NK-92 (cell line): ENCODE results near the gene GLYAT.
"Not testable (repeated sequence)": the region's sequence is repeated elsewhere in the genome, so short reads cannot be mapped to it uniquely, and the experiment has no call there.

ENCODE experiments used
- DNase-seq: peaks from one replicate; lab custom pipeline; 2025; ENCODE audit not compliant: unreplicated experiment; lab: John Stamatoyannopoulos, UW

The GLYAT gene

DNA sequence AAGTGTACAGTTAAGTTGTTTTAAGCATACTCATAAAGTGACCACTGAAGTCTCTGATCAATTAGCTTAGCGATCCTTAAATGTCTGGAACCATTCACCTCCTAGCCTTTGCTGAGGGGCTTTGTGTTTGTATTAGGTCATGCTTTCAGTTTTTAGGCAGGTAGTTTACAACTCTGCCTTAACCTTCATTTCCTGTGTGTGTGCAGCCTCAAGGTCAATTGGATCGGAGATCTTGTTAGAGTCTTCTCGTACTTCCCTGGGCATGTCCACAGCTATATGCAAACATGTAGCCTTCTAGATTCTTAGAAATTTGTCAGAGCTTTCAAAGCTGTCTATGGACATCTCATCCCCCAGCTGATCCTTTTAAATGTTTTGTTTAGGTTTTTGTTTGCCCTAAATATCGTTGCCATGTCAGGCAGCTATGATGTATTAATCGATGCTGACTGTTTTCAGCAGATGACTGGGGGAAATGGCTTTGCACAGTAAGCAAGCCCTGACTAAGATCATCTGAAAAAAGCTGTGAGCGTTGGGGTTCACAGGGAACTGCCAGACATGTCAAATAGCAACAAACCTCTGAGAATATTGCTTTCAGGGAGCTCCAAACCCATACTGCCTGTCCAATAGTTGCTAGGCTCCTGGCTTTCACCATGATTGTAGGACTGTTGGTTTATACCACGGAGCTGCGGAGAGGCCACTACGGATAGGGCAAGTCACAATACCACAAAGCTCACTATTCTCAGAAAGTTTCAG lies 45.6 kb downstream of the GLYAT start:
- no peak for DNase-seq

- not testable (repeated sequence) for DNase-seq
These were observed 49.1 kb downstream of the GLYAT start for GRCh38 chr11:58682660-58683059.

DNA sequence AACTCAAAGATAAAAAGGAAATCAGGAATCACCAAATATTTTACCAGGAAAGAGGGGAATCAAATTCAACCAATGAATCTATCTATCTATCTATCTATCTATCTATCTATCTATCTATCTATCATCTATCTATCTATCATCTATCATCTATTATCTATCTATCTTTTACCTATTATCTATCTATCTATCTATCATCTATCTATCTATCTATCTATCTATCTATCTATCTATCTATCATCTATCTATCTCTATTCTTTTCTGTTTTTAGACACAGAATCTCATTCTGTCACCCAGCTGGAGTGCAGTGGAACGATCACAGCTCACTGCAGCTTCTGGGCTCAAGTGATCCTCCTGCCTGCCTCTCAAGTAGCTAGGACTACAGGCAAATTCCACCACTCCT lies 54.2 kb downstream of the GLYAT start:
- DNase-seq = not testable (repeated sequence)

- no peak for DNase-seq
These were observed 55.1 kb downstream of the GLYAT start for GRCh38 chr11:58676563-58677135.

GRCh38 chr11:58675334-58676155 lies 56.2 kb downstream of the GLYAT start:
- no peak for DNase-seq

- DNase-seq = no peak
These were observed 57.1 kb downstream of the GLYAT start for GRCh38 chr11:58674609-58675008.

- no peak for DNase-seq
These were observed 59.6 kb downstream of the GLYAT start for GRCh38 chr11:58671983-58672633.

- DNase-seq = no peak
These were observed 71.7 kb downstream of the GLYAT start for GRCh38 chr11:58659910-58660570.

DNA sequence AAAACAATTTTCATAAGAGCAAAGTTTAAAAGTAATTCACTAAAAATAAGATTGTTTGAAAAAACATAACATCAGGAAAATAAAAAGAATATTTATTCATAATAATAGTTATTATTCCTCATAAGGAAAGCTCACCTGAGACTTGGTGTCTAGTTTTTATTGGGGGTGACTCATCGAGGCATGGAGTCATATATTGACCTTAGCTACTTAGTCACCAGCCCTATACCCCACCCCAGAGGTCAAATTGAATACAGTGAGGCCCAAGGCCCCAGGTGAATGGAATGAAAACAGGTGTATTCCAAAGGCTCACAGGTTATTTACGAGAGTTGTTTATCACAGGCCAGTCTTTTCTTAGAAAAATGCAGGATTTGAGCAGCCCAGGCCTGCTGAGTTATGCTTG lies 72.3 kb downstream of the GLYAT start:
- no peak for DNase-seq
